Adrenal gland (tissue), 12 donors: ENCODE results near the gene FAM221A. TPM values are rescaled to one million over a fixed set of nuclear protein-coding genes. Genes with fewer than 3 reads are reported as not detected.

Source experiments
- DNase-seq, 7 donors: peaks; one replicate each; pipeline ENCODE4 v3.0.0-alpha.2; 2019 to 2020
- H3K27ac ChIP-seq, 5 donors: fragments of 200-600 bp; sonication (generic) in 4 of 5; 1 replicate in 3 of 5; 2 replicates in 2 of 5; pipeline versions ENCODE4 v1.5.1 to v1.8.0; 2016 to 2020; ENCODE audit warnings: mild to moderate bottlenecking in 1 of 5
- H3K27me3 ChIP-seq: fragments of 200-600 bp; 2 replicates; pipeline ENCODE4 v1.8.0; 2021
- H3K36me3 ChIP-seq, 2 donors: fragments of 200-600 bp; replicated peaks in 1 of 2; 1 replicate in 1 of 2; 2 replicates in 1 of 2; pipeline versions ENCODE4 v1.5.1 to v1.8.0; 2018 to 2022
- H3K4me1 ChIP-seq, 2 donors: fragments of 200-600 bp; replicated peaks in 1 of 2; 1 replicate in 1 of 2; 2 replicates in 1 of 2; pipeline versions ENCODE4 v1.5.1 to v1.8.0; 2018 to 2021
- H3K4me3 ChIP-seq, 4 donors: fragments of 200-600 bp; sonication (generic) in 3 of 4; one replicate each; pipeline ENCODE4 v1.5.1; 2016 to 2018
- H3K9me3 ChIP-seq, 3 donors: fragments of 200-600 bp; sonication (generic) in 1 of 3; replicated peaks in 1 of 3; 1 replicate in 2 of 3; 2 replicates in 1 of 3; pipeline versions ENCODE4 v1.5.1 to v1.8.0; 2016 to 2021
- POLR2A ChIP-seq, 2 donors: fragments of 450-650 bp; IDR thresholded peaks; one replicate each; pipeline ENCODE4 v1.6.1; 2017; ENCODE audit warnings: antibody characterized with exemption in 2 of 2, mild to moderate bottlenecking in 2 of 2, moderate library complexity in 1 of 2
- WGBS, 4 donors: extraction: QIAGEN DNeasy Blood & Tissue Kit in 2 of 4; methylation state at CpG; one replicate each; pipeline versions ENCODE4 v1.1.5 to v1.1.7; 2013 to 2017; 5-methylcytosine and 5-hydroxymethylcytosine counted together
- intact Hi-C, 2 donors: fragments of 100-400 bp; cut with DNase I; formaldehyde crosslinking; loops; one replicate each; pipeline versions ENCODE4 v1.14.1 to v1.15.0; 2022 to 2023
- polyA plus RNA-seq, 3 donors: library from polyadenylated mRNA; stranded (reverse); fragments of 200-250 nt in 2 of 3; fragments of 350-450 nt in 1 of 3; fragmentation: Illumina TruSeq in 1 of 3; extraction: RNeasy Lipid Tissue Mini Kit (QIAGEN cat#74804) in 1 of 3; gene quantifications; one replicate each; pipeline ENCODE4 v1.2.3, GENCODE V29; 2013 to 2014
- total RNA-seq, 9 donors: library from RNA; depleted of rRNA in 4 of 9; stranded (reverse); fragments of >200 nt in 4 of 9; fragments of 120-200 nt in 1 of 9; fragmentation: NEBNext Ultra II Directional in 1 of 9; extraction: Animal tissue kit (Norgen Biotek cat#: 25700) in 1 of 9; gene quantifications; one replicate each; pipeline versions ENCODE4 v1.1.0 to v1.2.4, GENCODE V29; 2013 to 2023
- TF ChIP-seq, protein P1 (sequence below), 6 experiments: fragments of 450-650 bp in 4 of 6; fragments of 200-600 bp in 2 of 6; sonication (generic) in 1 of 6; IDR thresholded peaks; 1 replicate in 5 of 6; 2 replicates in 1 of 6; pipeline versions ENCODE4 v1.5.1 to v1.8.0; 2016 to 2021; ENCODE audit warnings: antibody characterized with exemption in 6 of 6, mild to moderate bottlenecking in 2 of 6, moderate library complexity in 1 of 6
- donor health status: healthy with polysubstance abuse.
- donor health status: Bipolar disorder and iron deficiency.
- donor health status: DM: yes; HTN: yes; CAD: no.
- donor health status: DM: no; HTN: no; CAD: no.
- donor health status: DM: no; HTN: no; CAD: no.
- donor health status: DM: yes; HTN: yes; CAD: no.

FAM221A gene
- total and polyA plus RNA-seq, 12 donors = 1.3 to 5.6 (median 4.4) TPM

DNA sequence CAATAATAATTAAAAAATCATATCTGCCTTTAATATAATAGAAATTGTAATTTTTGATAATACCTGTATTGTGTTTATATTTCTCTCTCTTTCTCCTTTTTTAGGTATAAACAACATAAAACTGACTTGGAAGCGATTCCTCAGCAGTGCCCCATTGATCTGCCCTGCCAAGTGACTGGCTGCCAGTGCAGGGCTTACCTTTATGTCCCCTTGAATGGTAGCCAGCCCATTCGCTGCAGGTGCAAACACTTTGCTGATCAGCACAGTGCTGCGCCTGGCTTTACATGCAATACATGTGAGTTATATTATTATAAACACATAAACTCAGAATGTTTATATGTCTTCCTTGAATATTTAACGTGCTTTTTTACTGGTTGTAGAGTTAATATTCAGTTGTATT is 9.2 kb downstream of the FAM221A start:
- no peaks in the 10 kb centered on the region for H3K27me3 ChIP-seq
- H3K9me3 ChIP-seq = no peaks in the 10 kb centered on the region
- H3K36me3 ChIP-seq = peaks cover 0 to 4% of the 10 kb centered on the region in 2 donors
- no peak overlapping the region for H3K27ac ChIP-seq
- no peak overlapping the region for H3K4me3 ChIP-seq
- 91 to 95% (median 94%) methylated on average over 4 of the region's 4 CpGs for WGBS, 4 donors
- no peaks in the 10 kb centered on the region for H3K4me1 ChIP-seq
- DNase-seq = no peak
- TF ChIP-seq POLR2A (IDR thresholded peaks at IDR 0.05) = no peak
- TF ChIP-seq, protein P1, sequence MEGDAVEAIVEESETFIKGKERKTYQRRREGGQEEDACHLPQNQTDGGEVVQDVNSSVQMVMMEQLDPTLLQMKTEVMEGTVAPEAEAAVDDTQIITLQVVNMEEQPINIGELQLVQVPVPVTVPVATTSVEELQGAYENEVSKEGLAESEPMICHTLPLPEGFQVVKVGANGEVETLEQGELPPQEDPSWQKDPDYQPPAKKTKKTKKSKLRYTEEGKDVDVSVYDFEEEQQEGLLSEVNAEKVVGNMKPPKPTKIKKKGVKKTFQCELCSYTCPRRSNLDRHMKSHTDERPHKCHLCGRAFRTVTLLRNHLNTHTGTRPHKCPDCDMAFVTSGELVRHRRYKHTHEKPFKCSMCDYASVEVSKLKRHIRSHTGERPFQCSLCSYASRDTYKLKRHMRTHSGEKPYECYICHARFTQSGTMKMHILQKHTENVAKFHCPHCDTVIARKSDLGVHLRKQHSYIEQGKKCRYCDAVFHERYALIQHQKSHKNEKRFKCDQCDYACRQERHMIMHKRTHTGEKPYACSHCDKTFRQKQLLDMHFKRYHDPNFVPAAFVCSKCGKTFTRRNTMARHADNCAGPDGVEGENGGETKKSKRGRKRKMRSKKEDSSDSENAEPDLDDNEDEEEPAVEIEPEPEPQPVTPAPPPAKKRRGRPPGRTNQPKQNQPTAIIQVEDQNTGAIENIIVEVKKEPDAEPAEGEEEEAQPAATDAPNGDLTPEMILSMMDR (IDR thresholded peaks at IDR 0.05) = no peak
- intact Hi-C loops = no loop called here

DNA sequence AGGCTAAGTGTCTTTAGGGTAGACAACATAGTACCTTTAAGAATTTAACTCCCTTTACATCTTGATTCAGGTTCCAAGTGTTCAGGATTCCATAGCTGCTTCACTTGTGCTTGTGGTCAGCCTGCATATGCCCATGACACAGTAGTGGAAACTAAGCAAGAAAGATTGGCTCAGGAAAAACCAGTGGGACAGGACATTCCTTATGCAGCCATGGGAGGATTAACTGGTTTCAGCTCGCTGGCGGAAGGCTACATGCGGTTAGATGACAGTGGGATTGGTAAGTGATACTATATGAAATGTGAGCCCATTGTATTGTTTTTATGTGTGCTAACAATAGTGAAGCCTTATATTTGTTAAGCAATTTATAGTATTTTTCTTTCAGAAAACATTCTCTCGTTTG is 11.3 kb downstream of the FAM221A start:
- Histone ChIP-seq H3K4me3 (no peak overlapping the region), H3K27me3 (no peaks in the 10 kb centered on the region), H3K27ac (no peak overlapping the region), H3K9me3 (no peaks in the 10 kb centered on the region), H3K36me3 (peaks cover 0 to 8% of the 10 kb centered on the region in 2 donors), H3K4me1 (no peaks in the 10 kb centered on the region)
- intact Hi-C loops = no loop called here
- no peak for DNase-seq
- 91 to 95% (median 93%) methylated on average over 4 of the region's 4 CpGs for WGBS, 4 donors
- TF ChIP-seq, protein P1 (IDR thresholded peaks at IDR 0.05) = no peak
- TF ChIP-seq POLR2A (IDR thresholded peaks at IDR 0.05) = no peak

DNA sequence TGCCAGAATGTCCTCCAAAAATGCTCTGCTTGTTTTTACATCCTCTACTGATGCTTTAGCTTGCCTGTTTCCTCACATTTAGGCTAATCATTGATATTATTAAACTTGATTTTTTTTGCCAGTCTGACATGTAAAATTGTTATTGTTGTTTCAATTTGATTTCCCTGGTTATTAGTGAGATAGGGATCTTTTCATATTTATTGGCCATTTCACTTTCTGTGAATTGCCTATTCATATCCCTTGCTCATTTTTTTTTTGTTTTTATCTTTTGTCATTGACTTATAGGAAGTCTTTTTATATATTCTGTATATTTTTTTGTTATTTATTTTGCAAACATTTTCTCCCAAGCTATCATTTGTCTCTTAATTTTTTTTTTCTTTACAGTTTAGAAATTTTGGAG is 13.2 kb downstream of the FAM221A start:
- intact Hi-C loops = no loop called here

DNA sequence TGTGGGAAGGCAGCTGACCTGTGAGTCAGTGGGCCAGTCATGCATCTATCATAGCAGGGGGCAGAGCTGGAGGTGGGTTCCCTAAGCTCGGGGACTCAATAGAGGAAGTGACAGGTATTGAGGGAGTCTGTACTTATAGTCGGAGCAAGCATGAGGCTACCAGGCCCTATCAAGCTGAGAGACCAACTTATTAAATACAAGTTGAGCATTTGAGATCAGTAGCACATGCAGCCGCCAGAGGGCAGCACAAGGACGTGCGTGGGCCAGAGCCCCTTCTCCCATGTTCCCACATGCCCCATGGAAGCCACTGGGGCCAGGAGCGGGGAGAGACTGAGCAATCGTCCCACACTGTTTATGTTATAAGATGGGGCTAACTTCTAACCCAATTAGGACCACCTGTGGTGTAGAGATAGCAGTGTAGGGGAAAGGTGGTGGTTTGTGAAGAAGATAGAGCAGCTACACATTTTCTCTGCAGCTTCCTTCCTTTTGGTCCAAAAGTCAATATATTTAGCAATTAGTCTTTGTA is 17.0 kb downstream of the FAM221A start:
- Histone ChIP-seq H3K4me3 (no peak overlapping the region), H3K27ac (no peak overlapping the region), H3K4me1 (no peaks in the 10 kb centered on the region), H3K9me3 (no peaks in the 10 kb centered on the region), H3K36me3 (peaks cover 0 to 15% of the 10 kb centered on the region in 2 donors), H3K27me3 (no peaks in the 10 kb centered on the region)
- intact Hi-C loops = no loop called here
- DNase-seq = peak in 6 of 7 donors; percentile 30 to 69 (median 50)
- TF ChIP-seq POLR2A (IDR thresholded peaks at IDR 0.05) = no peak
- TF ChIP-seq, protein P1 (IDR thresholded peaks at IDR 0.05) = peak; percentile 6 to 58 (median 40)
- WGBS, 4 donors = 27 to 93% (median 35%) methylated on average over 2 to 7 of the region's 7 CpGs

More for the DNA sequence above, 13.2 kb downstream of the FAM221A start:
- H3K27ac ChIP-seq = no peak overlapping the region
- H3K36me3 ChIP-seq = peaks cover 0 to 12% of the 10 kb centered on the region in 2 donors
- no peaks in the 10 kb centered on the region for H3K27me3 ChIP-seq
- H3K9me3 ChIP-seq = no peaks in the 10 kb centered on the region
- DNase-seq = no peak
- TF ChIP-seq, protein P1 (IDR thresholded peaks at IDR 0.05) = no peak
- no peak for TF ChIP-seq POLR2A (IDR thresholded peaks at IDR 0.05)
- no peaks in the 10 kb centered on the region for H3K4me1 ChIP-seq
- no peak overlapping the region for H3K4me3 ChIP-seq
